HG03139 (cell line): ENCODE results near the gene APBA2.
"Not testable (repeated sequence)": the region's sequence is repeated elsewhere in the genome, so short reads cannot be mapped to it uniquely, and the experiment has no call there.

Experiments
- ATAC-seq: cut with Tn5 transposase; IDR thresholded peaks from one replicate; pipeline ENCODE4 v1.9.1; 2021; ENCODE audit not compliant: unreplicated experiment

Gene APBA2

DNA sequence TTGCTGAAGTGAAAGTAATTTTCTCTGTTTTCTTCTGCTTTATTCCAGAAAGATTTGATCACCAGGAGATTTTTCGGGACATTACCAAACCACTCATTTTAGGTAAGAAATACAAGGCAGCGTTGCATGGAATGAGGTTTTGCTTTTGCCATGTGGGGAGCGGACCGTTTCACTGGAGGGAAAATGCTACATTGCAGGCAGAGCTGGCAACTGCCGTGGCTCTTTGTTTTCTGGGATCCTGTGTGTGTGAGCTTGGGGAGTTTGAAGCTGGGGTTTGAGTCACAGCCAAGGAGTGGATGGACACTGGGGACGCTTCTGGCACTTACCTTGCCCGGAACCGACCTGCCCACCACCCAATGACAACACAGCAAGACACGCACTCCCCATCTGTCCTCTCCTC lies 109.9 kb downstream of the APBA2 start:
- ATAC-seq: no peak

DNA sequence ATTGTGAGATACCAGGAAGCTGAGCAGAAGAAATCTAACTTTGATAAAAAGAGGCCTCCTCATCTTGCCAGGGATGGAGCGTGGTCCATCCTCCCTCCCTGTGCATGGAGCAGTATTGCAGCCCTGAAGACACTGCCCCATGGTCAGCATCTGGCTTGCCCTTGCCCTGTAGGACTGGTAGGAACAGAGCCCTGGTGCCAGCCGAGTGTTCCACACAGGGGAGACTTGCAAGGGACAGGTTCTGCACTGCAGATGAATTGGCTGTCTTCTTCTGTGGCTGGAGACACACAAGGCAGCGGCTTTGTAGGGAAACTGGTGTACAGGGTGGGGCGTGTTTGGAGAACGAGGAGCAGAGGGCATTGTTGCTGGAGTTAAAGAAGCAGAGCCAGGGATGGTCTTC lies 110.5 kb downstream of the APBA2 start:
- ATAC-seq: no peak

DNA sequence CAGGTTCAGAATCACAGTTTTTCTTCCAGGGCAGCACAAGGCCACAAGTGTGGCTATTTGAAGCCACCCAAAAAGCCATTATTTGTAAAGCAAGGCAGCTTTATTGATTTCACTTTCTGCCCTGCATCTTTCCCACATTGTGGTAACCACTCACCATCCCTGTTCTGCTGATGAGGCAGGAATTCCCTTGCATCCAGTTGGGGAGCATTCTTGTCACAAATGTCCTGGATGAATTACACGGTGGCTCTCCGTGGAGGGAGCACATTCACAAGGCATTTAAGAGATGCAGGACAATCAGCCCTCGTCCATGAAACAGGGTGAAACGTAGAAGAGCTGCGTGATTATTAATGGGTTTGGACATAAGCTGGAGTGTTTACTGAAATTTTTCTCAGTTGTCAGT lies 111.2 kb downstream of the APBA2 start:
- no peak for ATAC-seq

DNA sequence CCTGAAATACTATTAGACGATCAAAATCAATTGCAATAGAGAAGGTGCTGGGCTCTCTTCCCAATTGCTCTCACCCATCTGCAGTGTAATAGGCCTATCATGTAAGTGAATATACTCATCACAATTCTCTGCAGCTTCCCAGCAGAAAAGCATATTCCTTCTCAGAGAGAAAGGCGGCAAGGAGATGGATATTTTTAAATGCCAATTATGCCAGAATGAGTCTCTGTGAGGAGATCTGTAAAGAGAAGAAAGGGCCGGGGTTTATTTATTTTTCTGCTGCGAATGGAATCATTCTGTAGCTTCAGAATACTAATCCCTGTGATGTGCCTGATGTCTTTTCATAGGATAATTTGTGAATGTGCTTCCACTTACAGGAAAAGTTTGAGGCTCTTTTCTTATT lies 112.0 kb downstream of the APBA2 start:
- no peak for ATAC-seq

DNA sequence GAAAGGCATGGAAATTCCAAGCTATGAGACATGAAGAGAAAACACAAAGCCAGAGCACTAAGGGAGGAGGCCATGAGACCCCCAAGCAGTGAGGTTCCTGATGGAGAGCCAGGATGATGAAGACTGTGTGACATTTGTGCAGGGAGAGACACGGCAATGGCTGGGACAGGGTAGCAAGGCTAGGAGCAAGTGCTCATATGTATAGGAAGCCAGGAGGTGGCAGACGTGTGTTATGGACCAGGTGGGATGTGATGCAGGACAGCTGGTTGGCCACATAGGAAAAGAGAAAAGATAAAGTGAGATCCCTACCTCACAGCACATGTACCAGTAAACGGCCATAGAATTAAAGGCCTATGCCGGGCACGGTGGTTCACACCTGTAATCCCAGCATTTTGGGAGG lies 112.7 kb downstream of the APBA2 start:
- ATAC-seq: no peak

DNA sequence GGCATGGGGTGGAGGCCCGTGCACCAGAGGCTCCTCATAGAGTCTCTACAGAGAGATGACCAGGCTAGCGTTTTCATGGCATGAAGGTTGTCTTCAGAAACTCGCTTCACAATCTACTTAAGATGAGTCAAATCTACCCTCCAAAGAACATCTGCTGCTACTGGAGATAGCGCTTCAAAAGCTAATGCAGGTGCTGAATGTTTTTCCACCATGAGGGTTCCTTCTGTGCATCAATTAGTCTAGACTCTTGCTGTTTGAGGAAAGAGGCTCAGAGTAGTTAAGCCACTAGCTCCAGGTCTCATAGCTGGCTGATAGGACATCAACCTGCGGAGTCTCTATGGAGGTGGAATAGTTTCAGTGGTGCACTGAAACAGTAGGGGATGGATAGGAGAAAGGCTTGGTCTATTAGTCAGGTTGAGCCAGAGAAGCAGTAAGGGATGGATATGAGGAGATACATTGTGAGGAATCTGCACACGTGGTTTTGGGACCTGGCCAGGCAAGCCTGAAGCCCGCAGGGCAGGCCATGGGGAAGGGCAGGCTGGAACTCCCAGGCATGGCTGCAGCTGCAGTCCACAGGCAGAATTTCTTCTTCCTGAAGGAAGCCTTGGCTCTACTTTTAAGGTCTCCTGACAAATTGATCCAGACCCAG lies 117.5 kb downstream of the APBA2 start:
- ATAC-seq: no peak

DNA sequence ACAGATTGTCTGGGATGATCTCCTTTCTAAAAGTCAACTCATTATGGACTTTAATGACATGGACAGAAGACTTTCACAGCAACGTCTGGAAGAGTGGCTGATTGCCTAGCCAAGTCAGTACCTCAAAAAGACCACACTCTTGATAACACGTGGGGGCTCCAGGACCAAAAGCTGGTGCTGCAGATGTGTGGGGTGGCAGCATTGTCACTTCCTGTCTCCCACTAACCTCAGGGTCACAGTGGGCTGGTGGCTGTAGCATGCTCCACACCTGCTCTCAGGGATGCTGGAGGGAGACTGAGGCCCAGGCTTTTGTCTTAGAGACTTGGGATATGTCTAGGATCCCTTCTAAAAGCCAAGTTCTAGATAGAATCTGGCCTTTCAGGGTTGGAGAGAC lies 118.1 kb downstream of the APBA2 start:
- ATAC-seq: no peak

DNA sequence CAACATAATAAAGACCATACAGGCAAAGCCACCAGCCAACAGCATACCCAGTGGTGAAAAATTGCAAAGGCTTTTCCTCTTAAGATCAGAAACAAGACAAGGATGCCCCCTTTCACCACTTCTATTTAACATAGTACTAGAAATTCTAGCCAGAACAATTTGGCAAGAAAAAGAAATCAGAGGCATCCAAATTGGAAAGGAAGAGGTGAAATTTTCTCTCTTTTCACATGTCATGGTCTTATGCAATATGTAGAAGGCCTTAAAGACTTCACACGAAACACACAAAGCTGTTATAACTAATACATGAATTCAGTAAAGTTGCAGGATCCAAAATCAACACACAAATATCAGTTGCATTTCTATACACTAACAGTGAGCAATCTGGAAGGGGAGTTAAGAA lies 120.2 kb downstream of the APBA2 start:
- ATAC-seq: no peak

DNA sequence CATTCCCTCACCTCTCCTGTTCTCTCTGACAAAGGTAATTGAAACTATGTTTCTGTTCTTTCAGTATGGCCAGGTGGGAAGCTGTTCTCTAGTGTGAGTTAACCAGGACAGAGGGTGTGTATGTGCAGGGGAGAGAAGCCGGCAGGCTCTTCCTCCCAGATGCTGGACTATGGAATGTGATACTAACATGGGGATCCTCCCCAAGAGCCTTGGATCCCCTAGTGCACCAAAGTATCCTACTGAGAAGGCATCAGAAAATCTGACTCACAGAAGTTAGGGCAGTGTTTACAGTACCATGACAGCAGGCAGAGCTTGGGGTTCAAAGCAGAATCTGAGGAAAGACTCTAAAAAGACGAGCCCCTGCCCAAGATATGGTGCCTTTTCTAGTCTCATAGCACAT lies 123.1 kb downstream of the APBA2 start:
- ATAC-seq: no peak

DNA sequence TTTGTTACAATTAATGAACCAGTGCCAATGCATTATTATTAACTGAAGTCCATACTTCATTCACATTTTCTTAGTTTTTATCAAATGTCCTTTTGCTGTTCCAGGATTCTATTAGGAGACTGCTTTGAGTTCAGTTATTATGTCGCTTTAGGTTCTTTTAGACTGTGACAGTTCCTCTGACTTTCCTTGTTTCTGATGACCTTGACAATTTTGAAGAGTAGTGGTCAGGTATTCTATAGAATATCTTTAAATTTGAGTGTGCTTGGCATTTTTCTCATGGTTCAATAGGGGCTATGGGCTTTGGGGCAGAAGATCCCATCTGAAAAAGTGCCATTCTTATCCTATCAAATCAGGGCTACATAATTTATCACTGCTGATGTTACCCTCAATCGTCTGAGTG lies 126.3 kb downstream of the APBA2 start:
- no peak for ATAC-seq

DNA sequence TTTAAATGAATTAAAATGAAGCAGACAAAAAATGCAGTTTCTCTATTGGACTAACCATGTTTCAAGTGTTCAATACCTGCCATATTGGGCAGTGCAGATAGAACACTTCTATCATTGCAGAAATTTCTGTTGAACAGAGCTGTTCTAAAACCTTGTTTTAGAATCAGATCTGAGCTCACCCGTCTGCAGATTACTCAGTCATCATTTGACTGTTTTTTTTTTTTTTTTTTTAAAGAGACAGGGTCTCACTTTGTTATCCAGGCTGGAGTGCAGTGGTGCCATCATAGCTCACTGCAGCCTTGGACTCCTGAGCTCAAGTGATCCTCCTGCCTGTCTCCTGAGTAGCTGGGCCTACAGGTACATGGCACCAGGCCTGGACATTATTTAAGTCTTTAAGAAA lies 128.7 kb downstream of the APBA2 start:
- ATAC-seq: no peak

DNA sequence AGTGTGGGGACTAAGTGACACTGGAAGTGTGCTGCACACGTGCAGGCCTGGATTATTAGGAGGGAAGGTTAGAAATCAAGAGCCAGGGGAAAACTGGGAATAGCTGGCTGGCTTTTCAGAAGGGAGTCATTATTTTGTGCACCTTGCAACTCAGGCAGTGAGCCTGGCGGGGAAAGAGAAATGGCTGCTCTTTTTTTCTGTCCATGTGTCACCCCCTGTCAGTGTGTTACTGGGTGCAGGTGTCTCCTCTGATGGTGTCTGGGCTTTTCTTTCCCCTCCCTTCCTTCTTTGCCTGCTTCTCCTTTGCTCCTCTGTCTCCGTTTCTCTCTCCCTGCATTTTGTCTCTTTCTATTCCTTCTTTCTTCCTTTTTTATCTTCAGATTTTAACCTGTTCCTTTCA lies 130.7 kb downstream of the APBA2 start:
- ATAC-seq: no peak

DNA sequence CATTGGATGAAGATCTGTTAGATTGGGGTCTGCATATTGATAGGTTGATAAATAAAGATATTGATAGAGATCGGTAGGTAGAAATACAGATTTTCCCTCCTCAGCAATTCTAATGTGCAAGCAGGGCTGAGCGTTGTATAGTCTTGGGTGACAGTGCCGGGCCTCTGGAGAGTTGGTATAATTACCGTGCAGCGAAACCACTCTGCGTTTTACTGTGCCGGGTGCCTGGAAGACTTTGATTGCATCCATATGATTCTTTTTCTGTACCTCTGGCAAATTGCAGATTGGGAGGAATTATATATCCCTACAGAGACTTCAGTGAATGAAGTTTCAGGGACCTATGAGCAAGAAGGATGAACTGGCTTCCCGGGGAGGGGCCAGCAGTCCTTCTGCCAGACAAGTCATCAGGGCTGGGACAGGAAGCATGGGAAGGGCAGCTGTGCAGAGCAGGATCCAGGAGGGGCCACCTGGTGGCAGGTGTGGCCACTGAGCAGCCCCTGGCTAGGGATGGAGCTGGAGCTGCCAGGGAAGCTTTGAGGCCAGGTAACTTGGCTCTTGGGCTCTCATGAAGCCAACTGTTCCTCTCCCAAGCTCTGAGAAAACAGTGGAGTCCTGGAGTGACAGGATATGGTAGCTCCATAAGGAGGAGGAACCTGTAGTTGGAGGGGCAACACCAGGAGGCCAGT lies 132.5 kb downstream of the APBA2 start:
- ATAC-seq: no peak

DNA sequence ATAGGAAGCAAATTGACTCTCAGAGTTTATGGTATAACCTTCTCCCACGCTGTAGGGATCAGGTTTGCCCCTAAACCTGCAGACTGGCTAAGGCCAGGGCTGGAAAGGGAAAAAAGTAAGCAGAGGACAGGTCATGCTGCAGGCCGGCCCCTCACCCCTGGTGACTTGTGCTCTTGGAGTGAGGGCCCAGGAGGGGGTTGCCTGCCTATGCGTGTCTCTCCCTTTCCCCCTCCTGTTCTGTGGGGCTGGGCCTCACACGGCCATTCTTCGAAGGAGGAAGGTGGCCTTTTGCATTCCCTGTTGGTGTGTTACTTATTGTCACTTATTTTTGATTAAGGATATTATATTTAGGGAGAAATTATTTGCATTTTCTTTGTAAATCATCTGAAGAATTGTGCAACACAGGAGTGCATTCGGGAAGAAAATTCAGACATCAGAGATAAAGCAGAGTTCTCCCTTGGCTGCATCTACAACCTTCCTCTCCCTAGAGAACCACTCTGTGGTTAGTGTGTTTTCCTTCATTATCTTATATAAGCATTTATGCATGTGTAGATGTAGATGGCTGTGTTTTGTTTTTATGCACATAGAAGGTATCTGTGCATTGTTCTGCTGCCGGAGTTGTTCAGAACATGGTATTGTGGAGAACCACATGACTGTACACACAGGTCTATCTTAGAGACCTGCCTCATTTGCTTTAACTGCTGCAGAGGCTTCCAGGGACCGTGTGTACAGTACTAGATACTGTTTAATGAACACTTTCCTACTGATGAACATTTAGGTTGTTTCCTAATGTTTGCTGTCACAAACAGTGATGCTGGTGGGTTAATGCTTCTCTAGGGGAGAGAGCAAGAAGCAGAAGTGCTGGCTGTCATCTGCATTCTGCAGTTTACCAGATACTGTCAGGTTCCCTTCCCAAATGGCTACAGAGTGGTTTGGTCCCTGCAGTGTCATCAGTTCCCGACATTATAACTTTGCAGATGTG lies 133.5 kb downstream of the APBA2 start:
- no peak for ATAC-seq

DNA sequence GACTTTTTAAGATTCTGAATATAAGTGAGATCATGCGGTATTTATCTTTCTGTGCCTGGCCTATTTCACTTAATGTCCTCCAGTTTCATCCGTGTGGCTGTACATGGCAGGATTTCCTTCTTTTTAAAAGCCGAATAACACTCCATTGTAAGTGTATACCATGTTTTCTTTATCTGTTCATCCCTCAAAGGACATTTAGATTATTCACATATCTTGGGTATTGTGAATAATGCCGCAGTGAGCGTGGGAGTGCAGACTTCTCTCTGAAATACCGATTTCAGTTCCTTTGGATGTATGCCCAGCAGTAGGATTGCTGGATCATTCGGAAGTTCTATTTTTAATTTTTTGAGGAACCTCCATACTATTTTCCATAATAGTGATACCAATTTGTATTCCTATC lies 136.1 kb downstream of the APBA2 start:
- no peak for ATAC-seq

DNA sequence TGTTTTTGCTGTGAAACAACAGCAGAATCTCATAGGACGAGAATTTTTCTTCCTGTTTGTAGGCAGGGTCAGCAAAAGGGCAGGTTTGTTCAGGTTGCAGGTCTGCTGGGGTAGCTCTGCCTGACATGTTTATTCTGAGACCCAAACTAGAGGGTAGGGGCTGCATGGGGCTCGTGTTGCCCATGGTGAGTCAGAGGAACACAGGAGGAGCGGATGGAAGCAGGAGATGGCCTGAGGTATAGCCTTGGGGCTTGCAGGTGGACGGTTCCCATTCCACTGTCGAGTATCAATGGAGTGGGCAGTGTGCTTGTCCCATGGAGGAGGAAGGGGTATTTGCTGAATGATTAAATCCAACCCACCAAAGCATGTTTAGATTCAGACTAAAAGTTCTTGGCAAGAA lies 138.9 kb downstream of the APBA2 start:
- ATAC-seq: no peak

DNA sequence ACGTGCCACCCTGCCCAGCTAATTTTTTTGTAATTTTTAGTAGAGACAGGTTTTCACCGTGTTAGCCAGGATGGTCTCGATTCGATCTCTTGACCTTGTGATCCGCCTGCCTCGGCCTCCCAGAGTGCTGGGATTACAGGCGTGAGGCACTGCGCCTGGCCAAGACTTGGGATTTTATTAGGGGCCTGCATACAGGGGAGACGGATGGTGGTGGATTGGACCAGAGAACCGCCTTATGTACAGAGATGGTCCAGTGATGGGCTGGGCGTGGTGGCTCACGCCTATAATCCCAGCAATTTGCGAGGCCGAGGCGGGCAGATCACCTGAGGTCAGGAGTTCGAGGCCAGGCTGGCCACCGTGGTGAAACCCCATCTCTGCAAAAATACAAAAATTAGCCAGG lies 139.6 kb downstream of the APBA2 start:
- not testable (repeated sequence) for ATAC-seq

DNA sequence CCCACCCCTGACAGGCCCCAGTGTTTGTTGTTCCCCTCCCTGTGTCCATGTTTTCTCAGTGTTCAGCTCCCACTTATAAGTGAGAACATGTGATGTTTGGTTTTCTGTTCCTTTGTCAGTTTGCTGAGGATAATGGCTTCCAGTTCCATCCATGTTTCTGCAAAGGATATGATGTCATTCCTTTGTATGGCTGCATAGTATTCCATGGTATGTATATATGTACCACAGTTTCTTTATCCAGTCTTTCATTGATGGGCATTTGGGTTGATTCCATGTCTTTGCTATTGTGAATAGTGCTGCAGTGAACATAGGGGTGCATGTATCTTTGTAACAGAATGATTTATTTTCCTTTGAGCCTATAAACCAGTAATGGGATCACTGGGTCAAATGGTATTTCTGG lies 142.4 kb downstream of the APBA2 start:
- not testable (repeated sequence) for ATAC-seq

DNA sequence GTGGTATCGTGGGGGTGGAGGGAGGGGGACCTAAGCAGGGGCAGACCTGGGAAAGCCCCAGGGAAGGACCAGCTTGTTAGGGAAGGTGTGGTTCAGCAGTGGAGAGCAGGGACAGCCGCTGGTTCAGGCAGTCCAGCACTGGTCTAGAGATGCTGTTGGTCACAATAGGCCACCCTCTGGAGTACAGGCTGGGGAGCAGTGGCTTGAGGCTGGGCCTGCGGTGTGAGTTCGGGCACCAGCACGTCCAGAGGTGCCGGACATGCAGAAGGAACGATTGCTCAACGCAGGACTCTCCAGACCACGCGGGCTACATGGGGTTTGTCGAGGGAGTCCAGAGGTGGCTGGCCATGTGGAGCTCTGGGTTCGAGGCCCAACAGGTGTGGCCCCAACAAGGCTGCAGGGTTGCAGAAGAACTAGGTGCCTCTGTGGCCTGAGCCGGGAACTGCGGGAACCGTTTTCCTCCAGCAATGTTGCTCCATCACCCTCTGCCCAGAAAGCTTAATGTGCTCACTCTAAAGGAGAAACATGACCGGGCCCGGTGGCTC lies 143.9 kb downstream of the APBA2 start:
- no peak for ATAC-seq

DNA sequence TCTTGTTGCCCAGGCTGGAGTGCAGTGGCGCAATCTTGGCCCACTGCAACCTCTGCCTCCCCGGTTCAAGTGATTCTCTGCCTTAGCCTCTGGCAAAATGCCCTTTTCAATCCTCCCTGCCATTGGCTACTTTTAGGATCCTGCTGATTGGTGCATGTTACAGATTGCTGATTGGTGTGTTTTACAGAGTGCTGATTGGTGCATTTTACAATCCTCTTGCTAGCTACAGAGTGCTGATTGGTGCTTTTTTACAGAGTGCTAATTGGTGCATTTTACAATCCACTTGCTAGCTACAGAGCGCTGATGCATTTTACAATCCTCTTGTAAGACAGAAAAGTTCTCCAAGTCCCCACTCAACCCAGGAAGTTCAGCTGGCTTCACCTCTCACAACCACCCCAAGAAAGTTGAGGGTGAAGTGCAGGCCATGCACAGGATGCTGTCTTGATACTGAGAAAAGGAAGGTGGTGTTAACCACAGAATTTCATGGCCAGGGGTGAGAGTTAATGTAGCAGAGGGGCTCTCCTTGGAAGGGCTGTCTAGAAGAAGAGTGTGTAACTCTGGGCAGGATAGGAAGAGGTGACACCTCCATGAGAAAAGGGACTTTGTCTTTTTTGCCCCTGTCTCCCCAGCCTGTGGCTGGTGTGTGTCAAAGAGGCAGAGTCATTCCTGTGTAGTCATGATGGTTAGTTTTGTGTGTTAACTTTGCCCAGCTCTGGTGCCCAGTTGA lies 145.9 kb downstream of the APBA2 start:
- ATAC-seq: no peak

DNA sequence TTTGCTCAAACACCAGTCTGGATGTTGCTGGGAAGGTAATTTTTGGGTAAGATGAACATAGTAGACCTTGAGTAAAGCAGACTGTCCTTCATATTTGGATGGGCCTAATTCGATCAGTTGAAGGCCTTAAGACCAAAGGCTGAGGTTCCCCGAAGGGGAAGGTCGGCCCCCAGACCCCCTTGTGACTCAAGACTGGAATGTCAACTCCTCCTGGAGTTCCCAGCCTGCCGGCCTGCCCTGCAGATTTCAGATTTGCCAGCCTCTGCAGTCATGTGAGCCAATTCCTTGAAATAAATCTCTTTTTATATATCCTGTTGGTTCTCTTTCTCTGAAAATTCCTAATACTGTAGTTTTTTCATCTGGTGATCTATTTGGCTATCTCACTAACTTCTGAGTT lies 146.5 kb downstream of the APBA2 start:
- ATAC-seq: no peak
